Mucosa of descending colon (tissue), 3 donors: ENCODE data around the gene FREM1. TPM values are rescaled to one million over a fixed set of nuclear protein-coding genes. Genes with fewer than 3 reads are reported as not detected.

Experiments
- ATAC-seq: fragments of 200-7000 bp; cut with Tn5 transposase; one replicate; pipeline ENCODE4 v1.9.1; 2020; ENCODE audit warnings: mild to moderate bottlenecking, moderate library complexity
- DNase-seq, 3 donors: peaks; one replicate each; pipeline ENCODE4 v3.0.0-alpha.2; 2020
- H3K36me3 ChIP-seq: fragments of 200-600 bp; one replicate; pipeline ENCODE4 v1.8.0; 2021; ENCODE audit warnings: low read depth, mild to moderate bottlenecking
- H3K4me1 ChIP-seq: fragments of 200-600 bp; one replicate; pipeline ENCODE4 v1.8.0; 2021; ENCODE audit warnings: low read depth, mild to moderate bottlenecking
- H3K4me3 ChIP-seq: fragments of 200-600 bp; one replicate; pipeline ENCODE4 v1.8.0; 2021; ENCODE audit warnings: mild to moderate bottlenecking
- H3K9me3 ChIP-seq: fragments of 200-600 bp; one replicate; pipeline ENCODE4 v1.8.0; 2021; ENCODE audit warnings: mild to moderate bottlenecking
- intact Hi-C, 2 donors: fragments of 100-400 bp; cut with DNase I in 1 of 2; cut with micrococcal nuclease in 1 of 2; formaldehyde crosslinking; loops; one replicate each; pipeline versions ENCODE4 v1.11.0 to v1.11.1; 2022; cut with DNase I, micrococcal nuclease
- total RNA-seq, 3 donors: library from RNA; stranded (reverse); fragmentation: NEBNext Ultra II Directional in 2 of 3; extraction: Animal tissue kit (Norgen Biotek cat#: 25700) in 2 of 3; gene quantifications; one replicate each; pipeline versions ENCODE4 v1.2.1 to v1.2.4, GENCODE V29; 2021 to 2023
- TF ChIP-seq, protein P1 (sequence below): fragments of 200-600 bp; IDR thresholded peaks from one replicate; pipeline ENCODE4 v1.8.0; 2022; ENCODE audit warnings: antibody characterized with exemption, mild to moderate bottlenecking
- donor health status: DM: no; HTN: no; CAD: no; lungs with moderate emphysema.
- donor health status: DM: no; HTN: no; CAD: no.
- donor health status: DM: no; HTN: yes; CAD: no.

Gene FREM1
- total RNA-seq, 3 donors from 2014 or later, result 1.4 to 21.2 (median 1.4) TPM

DNA sequence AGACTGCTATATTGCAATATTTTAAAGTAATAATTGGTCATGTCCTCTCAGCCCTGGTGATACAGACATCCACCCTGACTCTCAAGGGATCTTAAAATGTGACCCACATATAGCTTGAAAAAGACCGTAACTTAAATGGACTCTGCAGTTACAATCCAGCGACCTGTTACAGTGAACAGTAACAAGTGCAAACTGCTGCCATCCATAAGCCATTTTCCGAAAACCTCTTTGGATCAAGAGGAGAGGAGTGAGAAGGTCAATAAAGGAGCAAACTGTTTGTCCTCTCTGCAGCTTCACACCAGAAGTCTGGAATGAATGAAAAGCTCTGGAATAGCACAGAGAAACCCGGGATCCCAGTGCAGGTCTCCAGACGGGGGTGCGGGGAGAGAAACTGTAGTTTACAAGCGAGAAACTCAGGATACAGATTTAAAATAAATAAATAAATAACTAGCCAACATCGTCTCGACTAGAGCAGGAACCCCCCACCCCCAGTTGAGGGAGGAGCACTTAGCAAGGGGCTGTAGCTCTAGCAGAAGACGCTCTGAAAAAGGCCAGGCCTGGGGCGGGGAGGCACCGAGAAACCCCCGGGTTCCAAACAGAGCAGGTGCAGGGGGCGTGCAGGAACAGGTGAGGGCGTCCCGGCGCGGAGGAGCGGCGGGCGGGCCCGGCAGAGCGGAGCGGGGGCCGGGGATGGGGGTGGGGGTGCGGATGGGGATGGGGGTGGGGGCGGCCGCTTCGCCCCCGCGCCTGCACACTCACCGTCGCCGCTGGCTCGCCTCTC, 217.6 kb downstream of the FREM1 start:
- TF ChIP-seq, protein P1, sequence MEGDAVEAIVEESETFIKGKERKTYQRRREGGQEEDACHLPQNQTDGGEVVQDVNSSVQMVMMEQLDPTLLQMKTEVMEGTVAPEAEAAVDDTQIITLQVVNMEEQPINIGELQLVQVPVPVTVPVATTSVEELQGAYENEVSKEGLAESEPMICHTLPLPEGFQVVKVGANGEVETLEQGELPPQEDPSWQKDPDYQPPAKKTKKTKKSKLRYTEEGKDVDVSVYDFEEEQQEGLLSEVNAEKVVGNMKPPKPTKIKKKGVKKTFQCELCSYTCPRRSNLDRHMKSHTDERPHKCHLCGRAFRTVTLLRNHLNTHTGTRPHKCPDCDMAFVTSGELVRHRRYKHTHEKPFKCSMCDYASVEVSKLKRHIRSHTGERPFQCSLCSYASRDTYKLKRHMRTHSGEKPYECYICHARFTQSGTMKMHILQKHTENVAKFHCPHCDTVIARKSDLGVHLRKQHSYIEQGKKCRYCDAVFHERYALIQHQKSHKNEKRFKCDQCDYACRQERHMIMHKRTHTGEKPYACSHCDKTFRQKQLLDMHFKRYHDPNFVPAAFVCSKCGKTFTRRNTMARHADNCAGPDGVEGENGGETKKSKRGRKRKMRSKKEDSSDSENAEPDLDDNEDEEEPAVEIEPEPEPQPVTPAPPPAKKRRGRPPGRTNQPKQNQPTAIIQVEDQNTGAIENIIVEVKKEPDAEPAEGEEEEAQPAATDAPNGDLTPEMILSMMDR, result no peak
- intact Hi-C loops, result no loop called here
- Histone ChIP-seq H3K4me3 (peak overlapping the region; percentile 71), H3K9me3 (no peaks in the 10 kb centered on the region), H3K4me1 (peaks cover 7% of the 10 kb centered on the region), H3K36me3 (no peaks in the 10 kb centered on the region)
- peak in 2 of 3 donors; percentile 34 to 63 for DNase-seq
- ATAC-seq, result peak; percentile 74

- intact Hi-C loops, result no loop called here
- Histone ChIP-seq H3K4me3 (no peak overlapping the region), H3K36me3 (no peaks in the 10 kb centered on the region), H3K4me1 (peaks cover 7% of the 10 kb centered on the region), H3K9me3 (no peaks in the 10 kb centered on the region)
- DNase-seq, result no peak
- TF ChIP-seq, protein P1, result no peak
- ATAC-seq, result no peak
Observed at GRCh38 chr9:14690948-14691730, 219.1 kb downstream of the FREM1 start.

DNA sequence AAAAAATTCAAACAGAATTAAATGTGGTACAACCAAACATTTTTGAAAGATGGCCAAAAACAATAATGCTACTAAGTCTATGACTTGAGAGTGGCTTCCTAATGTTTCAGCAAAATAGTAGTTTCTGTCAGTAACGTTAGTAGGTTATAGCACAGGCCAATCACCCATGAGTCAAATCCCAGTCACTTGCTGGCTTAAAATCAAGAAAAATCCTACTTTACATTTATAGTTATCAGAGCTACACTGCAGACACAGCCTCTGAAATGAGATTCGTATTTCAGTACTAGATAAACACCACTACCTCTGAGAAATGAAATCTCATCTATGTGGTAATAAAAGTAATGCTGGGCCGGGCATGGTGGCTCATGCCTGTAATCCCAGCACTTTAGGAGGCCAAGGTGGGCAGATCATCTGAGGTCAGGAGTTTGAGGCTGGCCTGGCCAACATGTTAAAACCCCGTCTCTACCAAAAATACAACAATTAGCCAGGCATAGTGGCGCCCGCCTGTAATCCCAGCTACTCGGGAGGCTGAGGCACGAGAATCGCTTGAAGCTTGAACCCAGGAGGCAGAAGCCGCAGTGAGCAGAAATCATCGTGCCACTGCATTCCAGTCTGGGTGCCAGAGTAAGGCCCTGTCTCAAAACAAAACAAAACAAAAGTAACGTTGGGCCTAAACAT, 223.0 kb downstream of the FREM1 start:
- H3K4me3 ChIP-seq, result no peak overlapping the region
- intact Hi-C loops, result no loop called here
- H3K9me3 ChIP-seq, result no peaks in the 10 kb centered on the region
- no peaks in the 10 kb centered on the region for H3K36me3 ChIP-seq
- TF ChIP-seq, protein P1, result no peak
- DNase-seq (peak in 1 of 3 donors; percentile 27), ATAC-seq (no peak)
- H3K4me1 ChIP-seq, result peaks cover 6% of the 10 kb centered on the region

- Histone ChIP-seq H3K36me3 (no peaks in the 10 kb centered on the region), H3K4me3 (no peak overlapping the region), H3K4me1 (peaks cover 2% of the 10 kb centered on the region), H3K9me3 (no peaks in the 10 kb centered on the region)
- DNase-seq, result no peak
- intact Hi-C loops, result no loop called here
- ATAC-seq, result peak; percentile 78
- TF ChIP-seq, protein P1, result no peak
Observed at GRCh38 chr9:14686168-14686567, 224.1 kb downstream of the FREM1 start.

Other genes with a start within 250 kb of the FREM1 start
- gene ZDHHC21, start 217.0 kb downstream of the FREM1 start, total RNA-seq, result 10 to 100 TPM; 11.5 to 16.7 (median 16.6) TPM
- gene CER1, start 187.7 kb downstream of the FREM1 start, total RNA-seq, result under 1 TPM in 1 of 3 donors, not detected in 2; 0.25 TPM